GM23338 (cell line): Measurements from ENCODE around the gene HDAC8. TPM values are rescaled to one million over a fixed set of nuclear protein-coding genes. Genes with fewer than 3 reads are reported as not detected.

Experiments used
- ATAC-seq: fragments of 200-7000 bp; cut with Tn5 transposase; 3 replicates; pipeline ENCODE4 v1.9.1; 2020
- DNase-seq: peaks from one replicate; pipeline ENCODE4 v3.0.0-alpha.2; 2015; ENCODE audit warnings: low spot score
- H2AFZ ChIP-seq: fragments of 200-600 bp; sonication (generic); 2 replicates; pipeline ENCODE4 v1.8.0; 2016; ENCODE audit warnings: antibody characterized with exemption, mild to moderate bottlenecking, moderate library complexity
- H3F3A ChIP-seq: fragments of 200-600 bp; sonication (generic); replicated peaks from 2 replicates; pipeline ENCODE4 v1.8.0; 2017; ENCODE audit warnings: antibody characterized with exemption, mixed run types, low read depth
- H3K27ac ChIP-seq: fragments of 200-600 bp; sonication (generic); 2 replicates; pipeline ENCODE4 v1.6.1; 2016; ENCODE audit warnings: low read depth
- H3K27me3 ChIP-seq: fragments of 200-600 bp; sonication (generic); 2 replicates; pipeline ENCODE4 v1.8.0; 2016; ENCODE audit warnings: mild to moderate bottlenecking, mixed run types, moderate library complexity; ENCODE audit not compliant: insufficient read depth
- H3K36me3 ChIP-seq: fragments of 200-600 bp; sonication (generic); 2 replicates; pipeline ENCODE4 v1.8.0; 2016; ENCODE audit warnings: mild to moderate bottlenecking; ENCODE audit not compliant: insufficient read depth
- H3K4me1 ChIP-seq: fragments of 200-600 bp; sonication (generic); 2 replicates; pipeline ENCODE4 v1.8.0; 2016; ENCODE audit warnings: mild to moderate bottlenecking, moderate library complexity; ENCODE audit not compliant: insufficient read depth
- H3K4me2 ChIP-seq: fragments of 200-600 bp; sonication (generic); 2 replicates; pipeline ENCODE4 v1.7.1; 2017; ENCODE audit warnings: mixed run types
- H3K4me3 ChIP-seq: fragments of 200-600 bp; sonication (generic); 2 replicates; pipeline ENCODE4 v1.6.1; 2016; ENCODE audit warnings: mixed run types
- H3K79me2 ChIP-seq: fragments of 200-600 bp; sonication (generic); replicated peaks from 2 replicates; pipeline ENCODE4 v1.8.0; 2017; ENCODE audit warnings: mild to moderate bottlenecking; ENCODE audit not compliant: insufficient read depth
- H3K9me2 ChIP-seq: fragments of 200-600 bp; sonication (generic); 2 replicates; pipeline ENCODE4 v1.8.0; 2017; ENCODE audit not compliant: insufficient read depth
- H4K20me1 ChIP-seq: fragments of 200-600 bp; sonication (generic); replicated peaks from 2 replicates; pipeline ENCODE4 v1.8.0; 2017; ENCODE audit warnings: mild to moderate bottlenecking; ENCODE audit not compliant: insufficient read depth
- H3K27ac Mint-ChIP-seq: 2 replicates; pipeline ENCODE4 v1.8.0; 2020; ENCODE audit warnings: inconsistent platforms, mild to moderate bottlenecking, moderate library complexity, mixed read lengths
- H3K27me3 Mint-ChIP-seq: 3 replicates; pipeline ENCODE4 v1.8.0; 2022; ENCODE audit warnings: low read depth, mild to moderate bottlenecking, moderate library complexity, mixed read lengths, inconsistent platforms; ENCODE audit not compliant: insufficient read depth, poor library complexity
- H3K36me3 Mint-ChIP-seq: 3 replicates; pipeline ENCODE4 v1.8.0; 2021; ENCODE audit warnings: low read depth, mild to moderate bottlenecking, inconsistent platforms, moderate library complexity, mixed read lengths
- H3K4me1 Mint-ChIP-seq: 3 replicates; pipeline ENCODE4 v1.8.0; 2020; ENCODE audit warnings: mild to moderate bottlenecking, inconsistent platforms, mixed read lengths
- H3K4me3 Mint-ChIP-seq: 3 replicates; pipeline ENCODE4 v1.8.0; 2021; ENCODE audit warnings: moderate library complexity, mild to moderate bottlenecking, inconsistent platforms, mixed read lengths
- H3K9me3 Mint-ChIP-seq: 3 replicates; pipeline ENCODE4 v1.8.0; 2020; ENCODE audit warnings: moderate library complexity, mild to moderate bottlenecking, inconsistent platforms, mixed read lengths
- CREB1 ChIP-seq: fragments of 250-450 bp; sonication (Bioruptor Pico); IDR thresholded peaks from 2 replicates; pipeline ENCODE4 v1.5.0; 2020; ENCODE audit warnings: low read depth, mild to moderate bottlenecking, moderate library complexity
- EZH2 ChIP-seq: fragments of 200-600 bp; sonication (generic); IDR thresholded peaks from one replicate; pipeline ENCODE4 v1.8.0; 2017; ENCODE audit warnings: antibody characterized with exemption, mild to moderate bottlenecking, low read depth; ENCODE audit not compliant: unreplicated experiment
- EZH2phosphoT487 ChIP-seq: fragments of 200-600 bp; sonication (generic); IDR thresholded peaks from one replicate; pipeline ENCODE4 v1.8.1; 2018; ENCODE audit warnings: antibody characterized with exemption; ENCODE audit not compliant: unreplicated experiment
- JUNB ChIP-seq: IDR thresholded peaks from one replicate; pipeline ENCODE4 v1.6.1; 2016; ENCODE audit warnings: antibody characterized with exemption; ENCODE audit not compliant: unreplicated experiment
- POLR2AphosphoS5 ChIP-seq: IDR thresholded peaks from 2 replicates; pipeline ENCODE4 v1.6.1; 2016; ENCODE audit warnings: antibody characterized with exemption, low read depth
- STAT1 ChIP-seq: IDR thresholded peaks from one replicate; pipeline ENCODE4 v1.6.1; 2016; ENCODE audit warnings: antibody characterized with exemption; ENCODE audit not compliant: unreplicated experiment
- ZNF114 ChIP-seq: fragments of 250-450 bp; sonication (Bioruptor Pico); IDR thresholded peaks from 2 replicates; pipeline ENCODE4 v1.5.0; 2020; ENCODE audit warnings: mild to moderate bottlenecking, moderate library complexity
- ZNF331 ChIP-seq: fragments of 250-450 bp; sonication (Bioruptor Pico); IDR thresholded peaks from 2 replicates; pipeline ENCODE4 v1.5.0; 2020; ENCODE audit warnings: low read depth, mild to moderate bottlenecking, moderate library complexity
- polyA plus RNA-seq: library from polyadenylated mRNA; unstranded; fragments of >200 nt; fragmentation: Nextera tagmentation; extraction: Ambion mirVana; gene quantifications from 2 replicates; pipeline ENCODE4 v1.2.1, GENCODE V29; 2016
- total RNA-seq: library from RNA; depleted of rRNA; stranded (reverse); fragments of >200 nt; shearing (Covaris generic); gene quantifications from 2 replicates; pipeline ENCODE4 v1.2.3, GENCODE V29; 2014
- TF ChIP-seq, protein P1 (sequence below): fragments of 250-450 bp; sonication (Bioruptor Pico); IDR thresholded peaks from 2 replicates; pipeline ENCODE4 v1.5.0; 2020; ENCODE audit warnings: mild to moderate bottlenecking, moderate library complexity
- TF ChIP-seq, protein P2 (sequence below): IDR thresholded peaks from 2 replicates; pipeline ENCODE4 v1.6.1; 2016; ENCODE audit warnings: antibody characterized with exemption
- TF ChIP-seq, protein P3 (sequence below): IDR thresholded peaks from one replicate; pipeline ENCODE4 v1.6.1; 2018; ENCODE audit warnings: antibody characterized with exemption; ENCODE audit not compliant: unreplicated experiment

Gene HDAC8
- total and polyA plus RNA-seq, 2 experiments from 2014 or later, result 21.6 to 28.7 TPM

DNA sequence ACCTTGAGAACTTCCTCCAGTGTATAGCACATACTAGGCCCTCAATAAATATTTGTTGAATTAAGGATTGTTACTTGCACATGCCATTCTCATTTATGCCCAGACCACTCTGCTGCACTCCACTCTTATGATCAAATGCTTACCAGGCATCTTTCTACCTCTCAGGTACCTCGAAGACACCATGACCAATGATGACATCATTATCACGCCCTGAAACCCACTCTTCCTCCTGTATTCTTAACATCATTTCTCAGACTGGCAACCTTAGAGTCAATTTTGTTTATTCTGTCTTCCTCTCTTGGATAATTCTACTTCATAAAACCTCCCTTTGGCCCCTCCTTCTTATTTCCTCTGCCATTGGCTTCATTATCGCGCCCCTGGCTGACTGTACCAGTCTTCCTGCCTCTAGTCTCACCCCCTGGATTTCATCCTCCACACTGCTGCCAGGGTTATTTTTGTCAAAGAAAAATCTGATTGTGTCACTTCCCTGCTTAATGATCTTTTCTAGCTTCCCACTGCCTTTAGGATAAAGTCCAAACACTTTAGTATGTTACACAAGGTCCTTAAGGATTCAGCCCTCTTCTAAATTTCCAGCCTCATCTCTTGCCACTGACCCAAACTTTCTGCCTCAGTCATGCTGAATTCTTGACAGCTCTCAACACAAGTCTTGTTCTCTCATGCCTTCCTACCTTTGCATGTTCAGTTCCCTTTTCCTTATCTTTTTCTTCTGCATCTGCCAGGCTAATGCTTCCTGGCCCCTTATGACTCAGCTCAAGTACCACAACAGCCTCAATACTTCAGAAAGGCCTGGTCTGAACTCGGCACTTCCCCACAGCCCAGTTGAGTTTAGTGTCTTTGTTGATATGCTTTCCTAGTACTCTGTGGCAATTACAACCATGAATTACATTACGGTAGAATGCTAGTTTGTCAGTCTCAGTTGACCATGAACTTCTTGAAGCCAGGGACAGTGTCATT, 45.8 kb downstream of the HDAC8 start:
- H3K9me2 ChIP-seq, result no peaks in the 10 kb centered on the region
- Mint-ChIP-seq H3K27ac (peak overlapping the region; percentile 10; the same call in 1 of the 2 replicates), H3K36me3 (no peaks in the 10 kb centered on the region), H3K4me1 (no peaks in the 10 kb centered on the region), H3K27me3 (peaks cover 1% of the 10 kb centered on the region), H3K4me3 (no peak overlapping the region), H3K9me3 (no peaks in the 10 kb centered on the region)
- no peaks in the 10 kb centered on the region for H3F3A ChIP-seq
- no peaks in the 10 kb centered on the region for H3K27me3 ChIP-seq
- H3K4me1 ChIP-seq, result no peaks in the 10 kb centered on the region
- no peak overlapping the region for H2AFZ ChIP-seq
- TF ChIP-seq, protein P1, sequence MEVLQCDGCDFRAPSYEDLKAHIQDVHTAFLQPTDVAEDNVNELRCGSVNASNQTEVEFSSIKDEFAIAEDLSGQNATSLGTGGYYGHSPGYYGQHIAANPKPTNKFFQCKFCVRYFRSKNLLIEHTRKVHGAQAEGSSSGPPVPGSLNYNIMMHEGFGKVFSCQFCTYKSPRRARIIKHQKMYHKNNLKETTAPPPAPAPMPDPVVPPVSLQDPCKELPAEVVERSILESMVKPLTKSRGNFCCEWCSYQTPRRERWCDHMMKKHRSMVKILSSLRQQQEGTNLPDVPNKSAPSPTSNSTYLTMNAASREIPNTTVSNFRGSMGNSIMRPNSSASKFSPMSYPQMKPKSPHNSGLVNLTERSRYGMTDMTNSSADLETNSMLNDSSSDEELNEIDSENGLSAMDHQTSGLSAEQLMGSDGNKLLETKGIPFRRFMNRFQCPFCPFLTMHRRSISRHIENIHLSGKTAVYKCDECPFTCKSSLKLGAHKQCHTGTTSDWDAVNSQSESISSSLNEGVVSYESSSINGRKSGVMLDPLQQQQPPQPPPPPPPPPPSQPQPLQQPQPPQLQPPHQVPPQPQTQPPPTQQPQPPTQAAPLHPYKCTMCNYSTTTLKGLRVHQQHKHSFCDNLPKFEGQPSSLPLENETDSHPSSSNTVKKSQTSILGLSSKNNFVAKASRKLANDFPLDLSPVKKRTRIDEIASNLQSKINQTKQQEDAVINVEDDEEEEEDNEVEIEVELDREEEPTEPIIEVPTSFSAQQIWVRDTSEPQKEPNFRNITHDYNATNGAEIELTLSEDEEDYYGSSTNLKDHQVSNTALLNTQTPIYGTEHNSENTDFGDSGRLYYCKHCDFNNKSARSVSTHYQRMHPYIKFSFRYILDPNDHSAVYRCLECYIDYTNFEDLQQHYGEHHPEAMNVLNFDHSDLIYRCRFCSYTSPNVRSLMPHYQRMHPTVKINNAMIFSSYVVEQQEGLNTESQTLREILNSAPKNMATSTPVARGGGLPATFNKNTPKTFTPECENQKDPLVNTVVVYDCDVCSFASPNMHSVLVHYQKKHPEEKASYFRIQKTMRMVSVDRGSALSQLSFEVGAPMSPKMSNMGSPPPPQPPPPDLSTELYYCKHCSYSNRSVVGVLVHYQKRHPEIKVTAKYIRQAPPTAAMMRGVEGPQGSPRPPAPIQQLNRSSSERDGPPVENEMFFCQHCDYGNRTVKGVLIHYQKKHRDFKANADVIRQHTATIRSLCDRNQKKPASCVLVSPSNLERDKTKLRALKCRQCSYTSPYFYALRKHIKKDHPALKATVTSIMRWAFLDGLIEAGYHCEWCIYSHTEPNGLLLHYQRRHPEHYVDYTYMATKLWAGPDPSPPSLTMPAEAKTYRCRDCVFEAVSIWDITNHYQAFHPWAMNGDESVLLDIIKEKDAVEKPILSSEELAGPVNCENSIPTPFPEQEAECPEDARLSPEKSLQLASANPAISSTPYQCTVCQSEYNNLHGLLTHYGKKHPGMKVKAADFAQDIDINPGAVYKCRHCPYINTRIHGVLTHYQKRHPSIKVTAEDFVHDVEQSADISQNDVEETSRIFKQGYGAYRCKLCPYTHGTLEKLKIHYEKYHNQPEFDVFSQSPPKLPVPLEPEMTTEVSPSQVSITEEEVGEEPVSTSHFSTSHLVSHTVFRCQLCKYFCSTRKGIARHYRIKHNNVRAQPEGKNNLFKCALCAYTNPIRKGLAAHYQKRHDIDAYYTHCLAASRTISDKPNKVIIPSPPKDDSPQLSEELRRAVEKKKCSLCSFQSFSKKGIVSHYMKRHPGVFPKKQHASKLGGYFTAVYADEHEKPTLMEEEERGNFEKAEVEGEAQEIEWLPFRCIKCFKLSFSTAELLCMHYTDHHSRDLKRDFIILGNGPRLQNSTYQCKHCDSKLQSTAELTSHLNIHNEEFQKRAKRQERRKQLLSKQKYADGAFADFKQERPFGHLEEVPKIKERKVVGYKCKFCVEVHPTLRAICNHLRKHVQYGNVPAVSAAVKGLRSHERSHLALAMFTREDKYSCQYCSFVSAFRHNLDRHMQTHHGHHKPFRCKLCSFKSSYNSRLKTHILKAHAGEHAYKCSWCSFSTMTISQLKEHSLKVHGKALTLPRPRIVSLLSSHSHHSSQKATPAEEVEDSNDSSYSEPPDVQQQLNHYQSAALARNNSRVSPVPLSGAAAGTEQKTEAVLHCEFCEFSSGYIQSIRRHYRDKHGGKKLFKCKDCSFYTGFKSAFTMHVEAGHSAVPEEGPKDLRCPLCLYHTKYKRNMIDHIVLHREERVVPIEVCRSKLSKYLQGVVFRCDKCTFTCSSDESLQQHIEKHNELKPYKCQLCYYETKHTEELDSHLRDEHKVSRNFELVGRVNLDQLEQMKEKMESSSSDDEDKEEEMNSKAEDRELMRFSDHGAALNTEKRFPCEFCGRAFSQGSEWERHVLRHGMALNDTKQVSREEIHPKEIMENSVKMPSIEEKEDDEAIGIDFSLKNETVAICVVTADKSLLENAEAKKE (CRISPR knock-in tag), result no peak
- TF ChIP-seq POLR2AphosphoS5 (no peak), EZH2phosphoT487 (no peak), JUNB (no peak), ZNF114 (no peak), STAT1 (no peak), CREB1 (no peak), EZH2 (no peak), ZNF331 (no peak)
- TF ChIP-seq, protein P2, sequence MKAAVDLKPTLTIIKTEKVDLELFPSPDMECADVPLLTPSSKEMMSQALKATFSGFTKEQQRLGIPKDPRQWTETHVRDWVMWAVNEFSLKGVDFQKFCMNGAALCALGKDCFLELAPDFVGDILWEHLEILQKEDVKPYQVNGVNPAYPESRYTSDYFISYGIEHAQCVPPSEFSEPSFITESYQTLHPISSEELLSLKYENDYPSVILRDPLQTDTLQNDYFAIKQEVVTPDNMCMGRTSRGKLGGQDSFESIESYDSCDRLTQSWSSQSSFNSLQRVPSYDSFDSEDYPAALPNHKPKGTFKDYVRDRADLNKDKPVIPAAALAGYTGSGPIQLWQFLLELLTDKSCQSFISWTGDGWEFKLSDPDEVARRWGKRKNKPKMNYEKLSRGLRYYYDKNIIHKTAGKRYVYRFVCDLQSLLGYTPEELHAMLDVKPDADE, result no peak
- TF ChIP-seq, protein P3, sequence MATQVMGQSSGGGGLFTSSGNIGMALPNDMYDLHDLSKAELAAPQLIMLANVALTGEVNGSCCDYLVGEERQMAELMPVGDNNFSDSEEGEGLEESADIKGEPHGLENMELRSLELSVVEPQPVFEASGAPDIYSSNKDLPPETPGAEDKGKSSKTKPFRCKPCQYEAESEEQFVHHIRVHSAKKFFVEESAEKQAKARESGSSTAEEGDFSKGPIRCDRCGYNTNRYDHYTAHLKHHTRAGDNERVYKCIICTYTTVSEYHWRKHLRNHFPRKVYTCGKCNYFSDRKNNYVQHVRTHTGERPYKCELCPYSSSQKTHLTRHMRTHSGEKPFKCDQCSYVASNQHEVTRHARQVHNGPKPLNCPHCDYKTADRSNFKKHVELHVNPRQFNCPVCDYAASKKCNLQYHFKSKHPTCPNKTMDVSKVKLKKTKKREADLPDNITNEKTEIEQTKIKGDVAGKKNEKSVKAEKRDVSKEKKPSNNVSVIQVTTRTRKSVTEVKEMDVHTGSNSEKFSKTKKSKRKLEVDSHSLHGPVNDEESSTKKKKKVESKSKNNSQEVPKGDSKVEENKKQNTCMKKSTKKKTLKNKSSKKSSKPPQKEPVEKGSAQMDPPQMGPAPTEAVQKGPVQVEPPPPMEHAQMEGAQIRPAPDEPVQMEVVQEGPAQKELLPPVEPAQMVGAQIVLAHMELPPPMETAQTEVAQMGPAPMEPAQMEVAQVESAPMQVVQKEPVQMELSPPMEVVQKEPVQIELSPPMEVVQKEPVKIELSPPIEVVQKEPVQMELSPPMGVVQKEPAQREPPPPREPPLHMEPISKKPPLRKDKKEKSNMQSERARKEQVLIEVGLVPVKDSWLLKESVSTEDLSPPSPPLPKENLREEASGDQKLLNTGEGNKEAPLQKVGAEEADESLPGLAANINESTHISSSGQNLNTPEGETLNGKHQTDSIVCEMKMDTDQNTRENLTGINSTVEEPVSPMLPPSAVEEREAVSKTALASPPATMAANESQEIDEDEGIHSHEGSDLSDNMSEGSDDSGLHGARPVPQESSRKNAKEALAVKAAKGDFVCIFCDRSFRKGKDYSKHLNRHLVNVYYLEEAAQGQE, result no peak
- no peak overlapping the region for H3K27ac ChIP-seq
- H3K36me3 ChIP-seq, result no peaks in the 10 kb centered on the region
- H3K4me3 ChIP-seq, result no peak overlapping the region
- H3K4me2 ChIP-seq, result no peak overlapping the region
- DNase-seq (no peak), ATAC-seq (no peak)
- H3K79me2 ChIP-seq, result no peaks in the 10 kb centered on the region
- H4K20me1 ChIP-seq, result peaks cover 2% of the 10 kb centered on the region; the same call in 1 of the 2 replicates
